HG03520 (cell line): ENCODE results near the gene HSPG2.
"Not testable (repeated sequence)": the region's sequence is repeated elsewhere in the genome, so short reads cannot be mapped to it uniquely, and the experiment has no call there.

ENCODE experiments used
- ATAC-seq: cut with Tn5 transposase; IDR thresholded peaks from one replicate; pipeline ENCODE4 v1.9.1; 2021; ENCODE audit warnings: mild to moderate bottlenecking, moderate library complexity; ENCODE audit not compliant: unreplicated experiment

The HSPG2 gene

DNA sequence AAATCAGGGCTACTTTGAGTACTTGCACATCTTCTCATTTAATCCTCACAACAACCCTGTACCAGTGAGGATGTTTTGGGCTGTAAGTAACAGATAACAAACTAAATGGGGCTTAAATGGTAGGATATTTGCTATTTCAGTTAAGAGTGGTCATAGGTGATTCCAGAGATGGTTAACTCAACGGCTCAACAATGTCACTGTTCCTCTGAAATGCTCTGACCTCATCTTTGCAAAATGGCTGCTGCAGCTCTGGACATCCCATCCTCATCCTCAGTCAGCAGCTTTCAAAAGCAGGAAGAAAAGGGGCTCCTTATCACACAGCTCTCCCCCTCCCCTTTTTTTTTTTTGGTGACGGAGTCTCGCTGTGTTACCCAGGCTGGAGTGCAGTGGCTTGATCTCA is 123.6 kb downstream of the HSPG2 start:
- ATAC-seq = no peak

DNA sequence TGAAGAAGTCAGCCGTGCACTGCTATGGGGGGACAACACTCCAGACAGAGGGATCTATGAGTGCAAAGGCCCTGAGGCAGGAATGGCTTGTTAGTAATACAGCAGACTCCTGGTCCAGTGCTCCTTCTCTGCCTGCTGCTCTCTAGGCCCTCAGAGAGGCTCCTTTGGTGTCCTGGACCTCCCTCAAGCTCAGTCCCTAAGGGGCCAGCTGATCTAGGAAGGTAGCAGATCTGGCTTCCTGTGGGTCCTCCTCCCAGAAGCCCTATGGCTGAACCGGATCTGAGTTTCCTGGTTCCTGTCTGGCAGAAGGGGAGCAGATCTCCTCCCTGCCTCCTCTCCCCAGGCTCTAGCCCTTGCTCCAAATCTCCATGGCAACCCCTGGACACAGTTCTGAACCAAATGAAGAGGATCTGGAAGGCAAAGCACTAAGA is 125.2 kb downstream of the HSPG2 start, which contains the start of gene LDLRAD2:
TSS of gene LDLRAD2 (plus strand) at position 391 of the 431 bp plus-strand sequence. CDS start 187 bp downstream, outside the sequence.
- ATAC-seq = no peak

DNA sequence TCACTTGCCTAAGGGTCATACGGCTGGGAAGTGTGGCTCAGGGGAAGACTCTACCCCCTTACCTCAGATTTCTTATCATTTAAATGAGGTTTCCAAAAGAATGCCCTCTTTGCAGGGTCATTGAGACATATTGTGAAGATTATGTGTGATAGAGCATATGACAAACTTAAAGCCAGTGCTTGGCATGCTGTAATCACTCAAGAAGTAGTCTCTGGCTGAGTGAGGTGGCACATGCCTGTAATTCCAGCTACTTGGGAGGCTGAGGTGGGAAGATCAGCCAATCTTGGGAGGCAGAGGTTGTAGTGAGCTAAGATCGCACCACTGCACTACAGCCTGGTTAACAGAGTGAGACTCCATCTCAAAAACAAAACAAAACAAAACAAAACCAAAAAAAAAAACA is 132.6 kb downstream of the HSPG2 start:
- no peak for ATAC-seq

DNA sequence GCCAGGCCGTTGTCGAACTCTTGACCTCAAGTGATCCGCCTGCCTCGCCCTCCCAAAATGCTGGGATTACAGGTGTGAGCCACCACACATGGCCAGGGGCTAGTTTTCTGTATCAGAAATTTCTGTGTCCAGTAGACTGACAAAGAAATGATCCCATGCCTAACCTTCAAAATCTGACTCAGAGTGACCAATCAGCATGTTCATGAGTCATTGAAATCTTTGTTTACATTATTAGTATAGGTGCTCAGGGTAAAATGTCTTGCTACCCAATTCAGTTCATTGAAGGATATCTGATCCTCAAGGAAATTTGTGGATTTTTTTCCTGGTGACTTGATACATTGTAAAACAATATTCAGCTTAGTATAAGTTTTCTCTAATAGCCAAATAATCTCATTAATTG is 136.0 kb downstream of the HSPG2 start:
- ATAC-seq = no peak

DNA sequence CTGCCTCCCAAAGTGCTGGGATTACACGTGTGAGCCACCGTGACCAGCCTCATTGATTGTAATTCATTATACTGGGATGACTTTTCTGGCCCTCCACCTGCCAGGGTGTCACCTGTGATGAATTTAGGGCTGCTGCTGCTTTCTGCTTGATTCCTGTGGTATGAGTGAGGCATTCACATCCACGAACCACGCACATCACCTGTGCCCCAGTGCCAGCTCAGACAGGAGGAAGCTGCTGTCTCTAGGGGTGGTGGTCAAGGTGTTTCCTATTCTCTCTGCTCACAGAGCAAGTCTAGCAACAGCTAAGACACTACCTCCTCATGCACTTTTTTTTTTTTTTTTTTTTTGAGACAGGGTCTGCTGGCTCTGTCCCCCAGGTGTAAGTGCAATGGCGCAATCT is 137.4 kb downstream of the HSPG2 start:
- no peak for ATAC-seq

DNA sequence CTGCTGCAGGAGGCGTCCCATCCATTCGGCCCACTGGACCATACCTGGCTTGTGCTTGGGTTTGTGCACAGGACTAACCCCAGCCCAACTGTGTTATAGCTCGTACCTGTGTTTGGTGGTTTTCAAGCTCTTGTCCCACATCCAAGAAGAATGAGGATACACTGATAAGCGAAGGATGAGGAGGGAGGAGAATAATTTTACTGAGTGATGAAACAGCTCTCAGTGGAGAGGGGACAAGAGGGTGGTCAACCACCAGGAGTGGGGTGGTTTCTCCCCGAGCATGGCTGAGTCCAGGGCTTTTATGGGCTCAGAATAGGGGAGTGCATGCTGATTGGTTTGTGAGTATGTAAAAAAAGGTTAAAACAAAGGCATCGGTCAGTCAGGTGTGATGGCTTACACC is 142.0 kb downstream of the HSPG2 start:
- no peak for ATAC-seq

DNA sequence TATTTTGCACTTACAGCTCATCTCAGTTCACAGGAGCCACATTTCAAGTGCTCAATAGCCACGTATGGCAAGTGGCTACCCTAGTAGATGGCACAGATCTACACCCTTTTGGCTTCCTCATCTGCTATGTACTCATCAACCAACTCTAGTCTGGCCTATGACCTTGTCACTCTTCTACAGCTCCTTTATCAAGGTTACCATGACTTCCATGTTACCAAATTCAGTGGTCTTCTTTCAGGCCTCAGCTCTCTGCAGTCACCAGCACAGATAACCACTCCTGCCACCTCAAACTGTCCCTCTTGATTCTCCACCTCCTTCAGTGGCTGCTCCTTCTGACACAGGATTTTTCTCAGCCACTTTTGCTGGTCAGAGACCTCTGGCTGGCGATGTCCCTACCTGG is 142.5 kb downstream of the HSPG2 start:
- no peak for ATAC-seq

DNA sequence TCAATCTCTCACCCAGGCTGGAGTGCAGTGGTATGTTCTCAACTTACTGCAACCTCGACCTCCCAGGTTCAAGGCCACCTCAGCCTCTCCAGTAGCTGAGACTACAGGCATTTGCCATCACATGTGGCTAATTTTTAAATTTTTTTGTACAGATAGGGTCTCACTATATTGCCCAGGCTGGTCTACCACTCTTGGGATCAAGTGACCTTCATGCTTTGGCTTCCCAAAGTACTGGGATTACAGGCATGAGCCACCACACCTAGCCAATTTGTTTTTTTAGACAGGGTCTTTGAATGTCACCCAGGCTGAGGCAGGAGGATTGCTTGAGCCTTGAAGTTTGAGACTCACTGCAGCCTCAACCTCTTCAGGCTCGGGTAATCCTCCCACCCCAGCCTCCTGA is 144.0 kb downstream of the HSPG2 start:
- no peak for ATAC-seq

DNA sequence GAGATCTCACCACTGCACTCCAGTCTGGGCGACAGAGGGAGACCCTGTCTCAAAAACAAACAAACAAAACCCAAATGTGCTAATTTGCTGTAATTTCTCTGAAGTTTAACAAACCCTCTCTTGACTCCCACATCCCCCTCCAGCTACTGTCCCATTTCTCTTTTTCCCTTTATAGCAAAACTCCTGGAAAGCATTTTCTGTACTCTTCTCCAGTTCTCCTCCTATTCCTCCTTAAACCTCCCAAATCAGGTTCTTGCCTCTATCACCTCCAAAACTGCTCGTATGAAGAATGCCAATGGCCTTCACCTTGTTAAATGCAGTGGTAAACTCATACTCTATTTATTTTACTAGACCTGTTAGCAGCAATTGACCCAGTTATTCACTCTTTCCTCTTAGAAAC is 150.5 kb downstream of the HSPG2 start:
- no peak for ATAC-seq

DNA sequence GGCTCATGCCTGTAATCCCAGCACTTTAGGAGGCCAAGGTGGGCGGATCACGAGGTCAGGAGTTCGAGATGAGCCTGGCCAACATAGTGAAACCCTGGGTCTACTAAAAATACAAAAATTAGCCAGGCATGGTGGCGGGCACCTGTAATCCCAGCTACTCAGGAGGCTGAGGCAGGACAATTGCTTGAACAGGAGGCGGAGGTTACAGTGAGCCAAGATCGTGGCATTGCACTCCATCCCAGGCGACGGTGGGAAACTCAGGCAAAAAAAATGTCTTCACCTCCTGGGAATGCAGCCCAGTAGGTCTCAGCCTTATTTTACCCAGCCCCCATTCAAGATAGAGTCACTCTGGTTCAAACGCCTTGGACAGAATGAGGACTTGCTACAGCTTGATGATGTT is 151.3 kb downstream of the HSPG2 start:
- ATAC-seq = not testable (repeated sequence)

DNA sequence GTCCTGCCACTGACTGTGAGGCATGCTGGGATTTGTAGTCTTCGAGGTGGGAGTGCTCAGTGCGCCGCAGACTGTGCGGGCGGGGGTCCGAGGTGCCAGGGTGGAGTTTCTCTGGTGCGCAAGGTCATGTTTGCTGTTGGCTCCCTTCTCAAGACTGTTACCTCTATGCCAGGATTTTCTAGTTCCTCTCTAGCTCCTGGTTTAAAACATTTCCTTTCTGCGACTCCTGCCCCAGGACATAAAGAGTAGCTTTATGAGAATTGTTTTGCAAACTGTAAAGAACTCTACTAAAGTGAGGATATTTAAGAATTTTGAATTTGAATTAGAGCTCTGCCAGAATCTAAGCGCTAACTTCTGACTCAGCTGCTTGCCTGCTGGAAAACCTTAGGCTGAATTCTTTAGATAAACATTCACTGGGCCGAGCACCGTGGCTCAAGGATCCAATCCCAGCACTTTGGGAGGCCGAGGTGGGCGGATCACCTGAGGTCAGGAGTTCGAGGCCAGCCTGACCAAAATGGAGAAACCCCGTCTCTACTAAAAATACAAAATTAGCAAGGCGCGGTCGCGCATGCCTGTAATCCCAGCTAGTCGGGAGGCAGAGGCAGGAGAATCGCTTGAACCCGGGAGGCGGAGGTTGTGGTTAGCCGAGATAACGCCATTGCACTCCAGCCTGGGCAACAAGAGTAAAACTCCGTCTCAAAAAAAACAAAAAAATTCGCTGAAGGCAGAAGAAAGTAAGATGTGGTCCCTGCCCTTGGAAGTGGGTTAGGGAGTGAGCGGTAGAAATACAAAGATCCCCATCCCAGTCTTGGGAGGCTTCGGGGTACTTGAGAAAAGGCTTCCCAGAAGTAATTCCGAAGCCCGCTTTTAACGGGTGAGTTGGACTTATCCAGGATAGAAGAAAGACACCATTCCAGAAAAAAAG is 153.2 kb downstream of the HSPG2 start:
- ATAC-seq = no peak

DNA sequence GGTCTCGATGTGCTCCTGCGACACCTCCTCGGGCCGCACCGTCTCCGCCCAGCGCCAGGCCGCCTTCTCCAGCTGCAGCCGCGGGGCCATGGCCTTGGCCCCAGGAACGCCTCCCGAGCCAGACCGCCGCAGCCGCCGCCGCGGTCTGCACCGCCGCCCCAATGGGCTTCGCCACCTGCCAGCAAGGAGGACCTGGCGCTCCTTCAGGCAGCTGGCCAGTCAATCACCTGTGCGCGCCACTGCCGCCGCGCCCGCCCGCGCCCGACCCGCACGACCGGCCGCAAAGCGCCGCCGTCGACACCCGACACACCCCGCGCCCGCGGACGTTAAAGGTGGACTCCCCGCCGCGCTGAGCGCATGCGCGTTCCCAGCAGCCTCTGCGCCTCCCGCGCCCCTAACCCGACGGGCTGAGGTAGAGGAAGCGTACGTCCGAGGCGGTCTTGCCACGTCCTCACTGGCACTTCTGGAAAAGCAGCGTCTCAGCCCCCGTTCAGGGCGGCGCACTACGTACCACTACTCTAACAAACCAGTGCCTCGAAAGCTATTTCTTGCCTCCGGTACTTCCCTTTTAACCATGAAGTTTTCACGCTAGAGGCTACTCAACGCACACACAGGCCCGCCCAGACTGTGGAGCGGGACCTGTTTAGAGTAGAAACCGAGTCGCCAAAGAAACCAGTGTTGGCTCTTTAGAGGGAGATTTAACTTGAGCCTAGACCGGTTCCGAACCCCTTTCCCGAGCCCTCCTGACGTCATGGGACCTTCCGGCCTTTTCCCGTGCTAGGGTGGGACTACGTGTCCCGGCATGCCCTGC is 154.0 kb downstream of the HSPG2 start, which contains the start of gene USP48:
TSS of gene USP48 (minus strand) at position 282 of the 811 bp plus-strand sequence. CDS start at position 90, 192 bp downstream.
- ATAC-seq = peak; percentile 65

DNA sequence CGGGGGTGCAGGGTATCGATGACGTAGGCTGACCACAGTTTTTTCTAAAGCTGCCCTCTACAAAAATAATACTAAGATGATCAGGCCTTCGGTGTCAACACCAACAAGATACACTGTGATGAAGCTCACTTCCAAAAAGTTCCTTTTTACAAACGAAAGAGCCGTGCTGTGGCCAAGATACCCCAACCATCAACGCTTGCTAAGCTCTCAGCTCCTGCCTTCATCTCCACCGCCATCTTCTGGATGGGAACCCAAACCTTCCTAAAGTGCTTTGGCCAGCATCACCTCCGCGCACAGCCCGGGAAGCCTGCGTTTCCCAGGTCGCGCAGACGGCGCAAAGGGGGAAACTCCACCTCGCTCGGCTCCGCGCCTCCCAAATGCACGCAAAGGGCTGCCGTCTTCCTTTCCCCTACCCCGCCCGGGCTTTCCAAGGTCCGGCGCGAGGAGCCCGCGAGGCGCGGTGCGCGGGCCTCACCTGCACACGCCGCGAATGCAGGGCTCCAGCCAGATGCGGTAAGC is 154.7 kb downstream of the HSPG2 start:
- ATAC-seq = peak; percentile 13

DNA sequence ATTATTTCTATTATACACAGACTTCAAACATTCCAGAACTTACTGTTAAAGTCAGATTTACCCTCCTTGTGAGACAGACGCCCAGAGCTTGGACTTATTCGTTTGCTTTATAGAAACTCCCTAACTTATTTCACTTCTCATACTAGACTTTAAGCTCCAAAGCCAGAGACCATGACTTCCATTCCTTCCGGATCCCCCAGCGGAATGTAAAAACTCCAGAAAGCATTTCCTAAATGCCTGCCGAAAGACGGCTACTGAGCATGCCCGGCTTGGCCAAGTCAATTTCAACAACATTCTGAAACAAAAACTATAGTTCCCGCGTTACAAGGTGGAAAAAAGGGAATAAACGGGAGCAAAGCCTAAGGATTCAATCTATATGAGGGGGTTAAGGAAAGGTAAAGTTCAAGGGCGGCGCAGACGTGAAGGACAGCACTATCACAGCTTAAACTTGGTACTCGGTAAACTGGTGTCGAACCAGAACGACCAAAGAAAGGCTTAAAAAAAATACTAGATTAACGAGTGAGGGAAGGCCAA is 155.2 kb downstream of the HSPG2 start:
- ATAC-seq = peak; percentile 20

DNA sequence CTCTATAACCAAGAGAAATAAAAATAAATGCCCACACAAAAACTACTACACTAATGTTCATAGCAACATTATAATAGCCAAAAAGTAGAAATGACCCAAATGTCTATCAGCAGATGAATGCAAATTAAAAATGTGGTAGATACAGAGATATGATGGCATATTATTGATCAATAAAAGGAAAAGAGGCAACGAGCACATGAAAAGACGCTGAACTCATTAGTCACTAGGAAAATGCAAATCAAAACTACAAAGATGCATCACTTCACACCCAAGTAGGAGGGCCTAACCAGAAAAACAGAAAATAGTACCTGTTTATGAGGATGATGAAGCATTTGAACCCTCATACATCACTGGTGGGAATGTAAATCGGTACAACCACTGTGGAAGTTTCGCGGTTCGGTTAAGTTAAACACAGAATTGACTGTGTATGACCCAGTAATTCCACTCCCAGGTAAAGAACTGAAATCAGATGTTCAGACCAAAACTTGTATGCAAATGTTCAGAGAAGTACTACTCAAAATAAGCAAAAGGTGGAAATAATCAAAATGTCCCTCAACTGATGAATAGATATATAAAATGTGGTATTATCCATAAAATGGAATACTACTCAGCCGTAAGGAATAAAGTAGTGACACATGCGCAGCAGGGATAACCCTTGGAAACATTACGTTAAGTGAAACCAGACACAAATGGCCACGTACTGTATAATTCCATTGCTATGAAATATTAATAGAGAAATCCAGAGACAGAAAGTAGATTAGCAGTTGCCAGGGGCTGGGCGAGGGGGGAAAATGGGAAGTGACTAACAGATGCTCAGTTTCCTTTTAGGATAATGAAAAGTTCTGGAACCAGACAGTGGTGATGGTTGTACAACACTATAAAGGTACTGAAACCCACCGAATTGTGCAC is 157.2 kb downstream of the HSPG2 start:
- ATAC-seq = no peak

DNA sequence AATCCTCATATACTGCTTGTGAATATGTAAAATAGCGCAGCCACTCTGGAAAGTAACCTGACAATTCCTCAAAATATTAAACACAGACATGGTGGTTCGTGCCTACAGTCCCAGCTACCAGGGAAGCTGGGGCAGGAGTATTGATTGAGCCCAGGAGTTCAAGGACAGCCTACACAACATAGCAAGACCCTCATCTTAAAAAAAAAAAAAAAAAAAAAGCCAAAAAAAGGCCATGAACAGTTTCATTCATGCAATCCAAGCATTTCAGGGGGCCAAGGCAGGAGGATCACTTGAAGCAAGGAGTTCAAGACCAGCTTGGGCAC is 158.7 kb downstream of the HSPG2 start:
- ATAC-seq = no peak

DNA sequence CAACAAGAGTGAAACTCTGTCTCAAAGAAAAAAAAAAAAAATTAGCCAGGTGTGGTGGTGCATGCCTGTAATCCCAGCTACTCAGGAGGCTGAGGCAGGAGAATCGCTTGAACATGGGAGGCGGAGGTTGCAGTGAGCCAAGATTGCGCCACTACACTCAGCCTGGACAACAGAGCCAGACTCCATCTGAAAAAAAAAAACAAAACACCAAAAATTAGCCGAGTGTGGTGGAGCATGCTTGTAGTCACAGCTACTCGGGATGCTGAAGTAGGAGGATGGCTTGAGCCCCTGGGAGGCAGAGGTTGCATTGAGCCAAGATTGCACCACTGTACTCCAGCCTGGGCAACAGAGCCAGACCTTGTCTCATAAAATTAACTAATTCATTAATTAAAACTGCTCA is 160.2 kb downstream of the HSPG2 start:
- ATAC-seq = not testable (repeated sequence)

DNA sequence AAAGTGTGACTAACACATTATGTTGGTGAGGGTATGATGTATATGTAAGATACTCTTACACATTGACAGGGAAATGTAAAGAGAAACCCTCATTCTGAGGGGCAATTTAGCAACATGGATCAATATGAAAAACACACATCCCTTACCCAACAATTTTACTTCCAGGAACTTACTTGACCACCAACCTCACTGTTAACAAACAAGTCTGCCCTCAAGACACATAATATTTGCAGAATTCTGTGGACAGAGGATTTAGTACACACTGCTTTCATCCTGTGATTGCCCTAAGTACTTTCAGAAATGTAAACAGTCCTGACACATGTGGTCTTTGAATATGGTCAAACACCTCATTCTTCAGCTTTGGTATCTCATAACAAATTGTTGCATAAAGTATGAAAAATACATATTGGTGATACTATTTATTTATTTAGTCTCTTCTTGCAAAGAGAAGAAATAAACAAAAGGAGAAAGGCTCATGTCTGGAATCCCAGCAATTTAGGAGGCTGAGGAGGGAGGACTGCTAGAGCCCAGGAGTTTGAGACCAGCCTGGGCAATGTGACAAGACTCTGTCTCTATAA is 161.0 kb downstream of the HSPG2 start:
- ATAC-seq = no peak

DNA sequence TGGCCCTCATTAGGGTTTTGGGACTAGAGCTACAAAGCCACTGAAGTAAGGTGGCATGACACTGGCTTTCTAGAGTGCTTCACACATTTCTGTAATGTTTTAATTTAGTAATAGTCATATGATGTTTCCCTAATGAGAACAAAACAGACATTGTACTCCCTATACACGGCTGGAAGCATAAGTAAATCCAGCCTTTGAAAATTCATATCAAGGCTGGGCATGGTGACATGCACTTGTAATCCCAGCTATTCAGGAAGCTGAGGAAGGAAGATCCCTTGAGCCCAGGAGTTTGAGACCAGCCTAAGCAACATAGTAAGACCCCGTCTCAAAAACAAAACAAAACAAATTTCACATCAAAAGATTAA is 161.6 kb downstream of the HSPG2 start:
- ATAC-seq = no peak
